T-cell (primary cell): ENCODE data around the gene PTPRA. TPM values are rescaled to one million over a fixed set of nuclear protein-coding genes. Genes with fewer than 3 reads are reported as not detected.

Source experiments
- ATAC-seq, 4 experiments: fragments of 200-7000 bp in 3 of 4; fragments of 150-1000 bp in 1 of 4; cut with Tn5 transposase; replicated peaks in 1 of 4; 1 replicate in 3 of 4; 2 replicates in 1 of 4; pipeline ENCODE4 v1.10.0; 2021; ENCODE audit warnings: moderate library complexity in 3 of 4, mild to moderate bottlenecking in 2 of 4, moderate number of reproducible peaks in 1 of 4
- CTCF ChIA-PET, 2 donors: fragments of 300-600 bp; sonication (Branson Sonifier 250); formaldehyde crosslinking; loops; one replicate each; lab custom pipeline; 2022; ENCODE audit warnings: antibody characterized with exemption in 2 of 2; lab: Charles Lee
- POLR2A ChIA-PET, 2 donors: fragments of 300-600 bp; sonication (Branson Sonifier 250); formaldehyde crosslinking; loops; one replicate each; lab custom pipeline; 2022; ENCODE audit warnings: antibody characterized with exemption in 2 of 2; lab: Charles Lee
- DNase-seq, 35 experiments: peaks; one replicate each; pipeline versions ENCODE4 v3.0.0 to v3.0.0-alpha.2; 2013 to 2023
- H3K27ac ChIP-seq: one replicate; pipeline ENCODE4 v1.5.1; 2013; ENCODE audit warnings: low read length
- H3K27me3 ChIP-seq, 2 experiments: replicated peaks in 1 of 2; 1 replicate in 1 of 2; 2 replicates in 1 of 2; pipeline versions ENCODE4 v1.6.1 to v1.7.0; 2013; ENCODE audit warnings: low read length in 1 of 2, mixed read lengths in 1 of 2; ENCODE audit not compliant: control insufficient read depth in 2 of 2, insufficient read depth in 2 of 2; ENCODE audit errors: extremely low read depth in 1 of 2
- H3K36me3 ChIP-seq, 2 donors: 1 replicate in 1 of 2; 2 replicates in 1 of 2; pipeline versions ENCODE4 v1.6.1 to v1.7.0; 2013; ENCODE audit warnings: low read length in 1 of 2; ENCODE audit not compliant: control insufficient read depth in 2 of 2, insufficient read depth in 1 of 2; ENCODE audit errors: extremely low read depth in 1 of 2
- H3K4me1 ChIP-seq, 2 experiments: 1 replicate in 1 of 2; 2 replicates in 1 of 2; pipeline versions ENCODE4 v1.6.1 to v1.7.0; 2013; ENCODE audit warnings: low read length in 2 of 2, mixed read lengths in 1 of 2; ENCODE audit not compliant: insufficient read depth in 2 of 2, control insufficient read depth in 1 of 2; ENCODE audit errors: extremely low read depth in 1 of 2
- H3K4me3 ChIP-seq, 2 donors: 1 replicate in 1 of 2; 2 replicates in 1 of 2; pipeline versions ENCODE4 v1.5.1 to v1.7.0; 2013; ENCODE audit warnings: mild to moderate bottlenecking in 2 of 2, low read length in 1 of 2, moderate library complexity in 1 of 2; ENCODE audit not compliant: control insufficient read depth in 1 of 2; ENCODE audit errors: extremely low read depth in 1 of 2
- H3K9me3 ChIP-seq: 2 replicates; pipeline ENCODE4 v1.7.0; 2013
- H3K27ac Mint-ChIP-seq, 2 donors: one replicate each; pipeline ENCODE4 v1.8.0; 2020 to 2021; ENCODE audit warnings: mild to moderate bottlenecking in 2 of 2, mixed read lengths in 2 of 2
- H3K27me3 Mint-ChIP-seq, 2 donors: one replicate each; pipeline ENCODE4 v1.8.0; 2021 to 2022; ENCODE audit warnings: mixed read lengths in 2 of 2
- H3K36me3 Mint-ChIP-seq: one replicate; pipeline ENCODE4 v1.8.0; 2021; ENCODE audit warnings: mixed read lengths
- H3K4me1 Mint-ChIP-seq, 3 donors: one replicate each; pipeline ENCODE4 v1.8.0; 2020 to 2022; ENCODE audit warnings: mixed read lengths in 3 of 3, mild to moderate bottlenecking in 1 of 3
- H3K4me3 Mint-ChIP-seq, 3 donors: one replicate each; pipeline ENCODE4 v1.8.0; 2020 to 2022; ENCODE audit warnings: mild to moderate bottlenecking in 3 of 3, mixed read lengths in 3 of 3, moderate library complexity in 3 of 3
- H3K9me3 Mint-ChIP-seq, 3 donors: one replicate each; pipeline ENCODE4 v1.8.0; 2020 to 2022; ENCODE audit warnings: mixed read lengths in 3 of 3
- WGBS: methylation state at CpG from one replicate; pipeline ENCODE4 v1.1.5; 2013; ENCODE audit warnings: missing lambda C conversion rate; ENCODE audit not compliant: insufficient coverage; 5-methylcytosine and 5-hydroxymethylcytosine counted together
- total RNA-seq, 35 experiments: library from RNA in 6 of 35; stranded (reverse) in 6 of 35; fragments of 120-200 nt in 1 of 35; gene quantifications; one replicate each; pipeline versions ENCODE4 v1.2.1 to v1.2.4 and lab custom pipeline; 2013 to 2026

The PTPRA gene
- total RNA-seq, 5 donors from 2014 or later (not counting 1 experiment from before 2014, with no cell fraction given): 66.2 to 98.6 (median 71.5) TPM

GRCh38 chr20:2937902-2938301 lies 64.6 kb downstream of the PTPRA start:
- peaks cover 23% of the 10 kb centered on the region for H3K36me3 Mint-ChIP-seq

GRCh38 chr20:2942439-2942838 lies 69.2 kb downstream of the PTPRA start:
- CTCF ChIA-PET: interaction anchor here in 1 of 2 donors (0.6 kb wide), 1 partner anchor 374 kb away, joined by 6 read pairs; no protein-coding TSS in a partner anchor

More at GRCh38 chr20:2937902-2938301, 64.6 kb downstream of the PTPRA start:
- CTCF ChIA-PET: no interaction called here
- Mint-ChIP-seq H3K27me3 (no peaks in the 10 kb centered on the region), H3K4me1 (peaks cover 31 to 36% (median 33%) of the 10 kb centered on the region in 3 donors), H3K27ac (peak overlapping the region in 1 of 2 donors; percentile 32), H3K4me3 (no peak overlapping the region), H3K9me3 (no peaks in the 10 kb centered on the region)
- ATAC-seq (no peak), DNase-seq (no peak)
- POLR2A ChIA-PET: no interaction called here
- peaks cover 0 to 2% of the 10 kb centered on the region in 2 donors for H3K36me3 ChIP-seq
- no peaks in the 10 kb centered on the region for H3K4me1 ChIP-seq
- H3K9me3 ChIP-seq: no peaks in the 10 kb centered on the region
- no CpG with 5 or more reads among the region's 5 CpGs for WGBS
- no peak overlapping the region for H3K4me3 ChIP-seq
- no peaks in the 10 kb centered on the region for H3K27me3 ChIP-seq
- H3K27ac ChIP-seq: no peak overlapping the region

GRCh38 chr20:2946988-2947961 lies 74.0 kb downstream of the PTPRA start:
- WGBS: 17% methylated on average over 1 of the region's 5 CpGs
- DNase-seq (no peak), ATAC-seq (no peak)
- Mint-ChIP-seq H3K27me3 (no peaks in the 10 kb centered on the region), H3K4me1 (peaks cover 16 to 23% (median 16%) of the 10 kb centered on the region in 3 donors), H3K9me3 (no peaks in the 10 kb centered on the region), H3K27ac (no peak overlapping the region), H3K36me3 (peaks cover 36% of the 10 kb centered on the region), H3K4me3 (no peak overlapping the region)
- H3K36me3 ChIP-seq: peaks cover 6 to 17% of the 10 kb centered on the region in 2 donors
- no peak overlapping the region for H3K27ac ChIP-seq
- no peaks in the 10 kb centered on the region for H3K27me3 ChIP-seq
- H3K4me1 ChIP-seq: no peaks in the 10 kb centered on the region
- H3K9me3 ChIP-seq: no peaks in the 10 kb centered on the region
- CTCF ChIA-PET: interaction anchor here in 1 of 2 donors (1.0 kb wide), 1 partner anchor 424 kb away, joined by 6 read pairs; no protein-coding TSS in a partner anchor
- no peak overlapping the region for H3K4me3 ChIP-seq
- POLR2A ChIA-PET: interaction anchor here in 1 of 2 donors (0.7 kb wide), 1 partner anchor 490 kb away, joined by 4 read pairs; no protein-coding TSS in a partner anchor

More at GRCh38 chr20:2942439-2942838, 69.2 kb downstream of the PTPRA start:
- Histone ChIP-seq H3K27me3 (no peaks in the 10 kb centered on the region), H3K4me1 (no peaks in the 10 kb centered on the region), H3K27ac (no peak overlapping the region), H3K4me3 (no peak overlapping the region), H3K9me3 (no peaks in the 10 kb centered on the region), H3K36me3 (peaks cover 0 to 2% of the 10 kb centered on the region in 2 donors)
- Mint-ChIP-seq H3K4me3 (no peak overlapping the region), H3K27me3 (no peaks in the 10 kb centered on the region), H3K27ac (no peak overlapping the region), H3K4me1 (peaks cover 37 to 50% (median 40%) of the 10 kb centered on the region in 3 donors), H3K36me3 (peaks cover 27% of the 10 kb centered on the region), H3K9me3 (no peaks in the 10 kb centered on the region)
- DNase-seq (no peak), ATAC-seq (no peak)
- POLR2A ChIA-PET: interaction anchor here in 1 of 2 donors (0.6 kb wide), 1 partner anchor 90 kb away, joined by 5 read pairs; no protein-coding TSS in a partner anchor

- no CpG with 5 or more reads among the region's 1 CpG for WGBS
- Histone ChIP-seq H3K36me3 (peaks cover 6 to 17% of the 10 kb centered on the region in 2 donors), H3K4me1 (no peaks in the 10 kb centered on the region), H3K9me3 (no peaks in the 10 kb centered on the region), H3K27me3 (no peaks in the 10 kb centered on the region), H3K4me3 (no peak overlapping the region), H3K27ac (no peak overlapping the region)
- ATAC-seq (no peak), DNase-seq (no peak)
- Mint-ChIP-seq H3K4me1 (peaks cover 16 to 20% (median 16%) of the 10 kb centered on the region in 3 donors), H3K9me3 (no peaks in the 10 kb centered on the region), H3K27ac (no peak overlapping the region), H3K27me3 (no peaks in the 10 kb centered on the region), H3K36me3 (peaks cover 39% of the 10 kb centered on the region), H3K4me3 (no peak overlapping the region)
- CTCF ChIA-PET: no interaction called here
- POLR2A ChIA-PET: no interaction called here
These were observed 75.7 kb downstream of the PTPRA start for GRCh38 chr20:2948968-2949367.

GRCh38 chr20:2952766-2953165 lies 79.5 kb downstream of the PTPRA start:
- peaks cover 52% of the 10 kb centered on the region for H3K36me3 Mint-ChIP-seq
- H3K4me1 ChIP-seq: no peaks in the 10 kb centered on the region
- H3K27me3 ChIP-seq: no peaks in the 10 kb centered on the region
- no peaks in the 10 kb centered on the region for H3K9me3 Mint-ChIP-seq
- no peak for ATAC-seq
- H3K27ac Mint-ChIP-seq: no peak overlapping the region
- no peak overlapping the region for H3K4me3 ChIP-seq
- H3K27ac ChIP-seq: no peak overlapping the region
- no peak for DNase-seq
- H3K9me3 ChIP-seq: no peaks in the 10 kb centered on the region
- H3K27me3 Mint-ChIP-seq: no peaks in the 10 kb centered on the region
- peaks cover 6 to 14% (median 10%) of the 10 kb centered on the region in 3 donors for H3K4me1 Mint-ChIP-seq
- ChIA-PET POLR2A (no interaction called here), CTCF (no interaction called here)
- peaks cover 6 to 33% of the 10 kb centered on the region in 2 donors for H3K36me3 ChIP-seq
- no peak overlapping the region for H3K4me3 Mint-ChIP-seq
- no CpG with 5 or more reads among the region's 1 CpG for WGBS

GRCh38 chr20:2955257-2955970 lies 82.1 kb downstream of the PTPRA start:
- H3K27me3 Mint-ChIP-seq: no peaks in the 10 kb centered on the region
- no peak overlapping the region for H3K27ac Mint-ChIP-seq
- Histone ChIP-seq H3K36me3 (peaks cover 6 to 25% of the 10 kb centered on the region in 2 donors), H3K4me3 (no peak overlapping the region), H3K27ac (no peak overlapping the region), H3K4me1 (no peaks in the 10 kb centered on the region), H3K27me3 (no peaks in the 10 kb centered on the region), H3K9me3 (no peaks in the 10 kb centered on the region)
- H3K4me3 Mint-ChIP-seq: no peak overlapping the region
- peaks cover 6 to 16% (median 8%) of the 10 kb centered on the region in 3 donors for H3K4me1 Mint-ChIP-seq
- ChIA-PET CTCF (no interaction called here), POLR2A (no interaction called here)
- H3K9me3 Mint-ChIP-seq: no peaks in the 10 kb centered on the region
- DNase-seq (no peak), ATAC-seq (no peak)
- peaks cover 48% of the 10 kb centered on the region for H3K36me3 Mint-ChIP-seq
